Psoas muscle (tissue), 8 donors: Measurements from ENCODE around the gene RNF220. TPM values are rescaled to one million over a fixed set of nuclear protein-coding genes. Genes with fewer than 3 reads are reported as not detected.
A peak's percentile ranks its signal among the peaks of the same experiment; 100 is the strongest.

Experiments used
- ATAC-seq, 4 donors: fragments of 200-7000 bp; cut with Tn5 transposase; one replicate each; pipeline ENCODE4 v1.9.1; 2020; ENCODE audit warnings: moderate library complexity in 3 of 4, mild to moderate bottlenecking in 2 of 4
- DNase-seq, 2 donors: peaks; one replicate each; pipeline ENCODE4 v3.0.0-alpha.2; 2020
- H3K27ac ChIP-seq: fragments of 200-600 bp; one replicate; pipeline ENCODE4 v1.8.0; 2022
- H3K27me3 ChIP-seq, 3 donors: fragments of 200-600 bp in 1 of 3; one replicate each; pipeline versions ENCODE4 v1.6.1 to v1.8.0; 2013 to 2022; ENCODE audit warnings: low read length in 2 of 3, mild to moderate bottlenecking in 2 of 3, moderate library complexity in 1 of 3; ENCODE audit not compliant: insufficient read depth in 3 of 3
- H3K36me3 ChIP-seq, 2 donors: fragments of 200-600 bp in 1 of 2; one replicate each; pipeline versions ENCODE4 v1.6.1 to v1.8.0; 2013 to 2022; ENCODE audit warnings: low read depth in 1 of 2, mild to moderate bottlenecking in 1 of 2, moderate library complexity in 1 of 2; ENCODE audit not compliant: insufficient read depth in 1 of 2
- H3K4me1 ChIP-seq: fragments of 200-600 bp; one replicate; pipeline ENCODE4 v1.8.0; 2022
- H3K4me3 ChIP-seq: fragments of 200-600 bp; one replicate; pipeline ENCODE4 v1.8.0; 2022; ENCODE audit warnings: mild to moderate bottlenecking
- H3K9me3 ChIP-seq: fragments of 200-600 bp; one replicate; pipeline ENCODE4 v1.8.0; 2022
- CTCF ChIP-seq: fragments of 200-600 bp; IDR thresholded peaks from one replicate; pipeline ENCODE4 v1.8.0; 2022; ENCODE audit warnings: antibody characterized with exemption
- WGBS, 3 donors: extraction: QIAGEN DNeasy Blood & Tissue Kit; methylation state at CpG; one replicate each; pipeline versions ENCODE4 v1.1.6 to v1.1.7; 2013; 5-methylcytosine and 5-hydroxymethylcytosine counted together
- intact Hi-C, 2 donors: fragments of 100-400 bp; cut with DNase I; formaldehyde crosslinking; loops; one replicate each; pipeline versions ENCODE4 v1.11.0 to v1.14.2; 2022
- polyA plus RNA-seq, 3 donors: library from polyadenylated mRNA; stranded (reverse); fragments of 200-250 nt; gene quantifications; one replicate each; pipeline ENCODE4 v1.2.3, GENCODE V29; 2013
- total RNA-seq, 4 donors: library from RNA; stranded (reverse); fragmentation: NEBNext Ultra II Directional in 2 of 4; extraction: Animal tissue kit (Norgen Biotek cat#: 25700) in 2 of 4; gene quantifications; one replicate each; pipeline versions ENCODE4 v1.2.1 to v1.2.4, GENCODE V29; 2021 to 2023
- donor health status: healthy with polysubstance abuse.
- donor health status: DM: no; HTN: no; CAD: no; lungs with moderate emphysema.
- donor health status: Bipolar disorder and iron deficiency.
- donor health status: healthy.
- donor health status: DM: yes; HTN: yes; CAD: no.
- donor health status: DM: no; HTN: no; CAD: no.
- donor health status: DM: no; HTN: no; CAD: no.
- donor health status: DM: yes; HTN: yes; CAD: no.

RNF220 gene
- total and polyA plus RNA-seq, 7 donors = 61.1 to 133 (median 75.5) TPM

- H3K4me1 ChIP-seq = peaks cover 18% of the 10 kb centered on the region
- DNase-seq (peak in 1 of 2 donors; percentile 28), ATAC-seq (no peak)
- WGBS, 3 donors = 80 to 88% (median 84%) methylated on average over 8 of the region's 8 CpGs
- no peaks in the 10 kb centered on the region for H3K27me3 ChIP-seq
- H3K9me3 ChIP-seq = no peaks in the 10 kb centered on the region
- no peak for TF ChIP-seq CTCF
- no peak overlapping the region for H3K4me3 ChIP-seq
- intact Hi-C loops = loop anchor here in 1 of 2 donors (10.0 kb wide), 1 partner anchor 436 kb away; the partner anchor contains the start of gene DMAP1
- peaks cover 3 to 55% of the 10 kb centered on the region in 2 donors for H3K36me3 ChIP-seq
- H3K27ac ChIP-seq = no peak overlapping the region
Measured at GRCh38 chr1:44651069-44651468, 246.0 kb downstream of the RNF220 start.

DNA sequence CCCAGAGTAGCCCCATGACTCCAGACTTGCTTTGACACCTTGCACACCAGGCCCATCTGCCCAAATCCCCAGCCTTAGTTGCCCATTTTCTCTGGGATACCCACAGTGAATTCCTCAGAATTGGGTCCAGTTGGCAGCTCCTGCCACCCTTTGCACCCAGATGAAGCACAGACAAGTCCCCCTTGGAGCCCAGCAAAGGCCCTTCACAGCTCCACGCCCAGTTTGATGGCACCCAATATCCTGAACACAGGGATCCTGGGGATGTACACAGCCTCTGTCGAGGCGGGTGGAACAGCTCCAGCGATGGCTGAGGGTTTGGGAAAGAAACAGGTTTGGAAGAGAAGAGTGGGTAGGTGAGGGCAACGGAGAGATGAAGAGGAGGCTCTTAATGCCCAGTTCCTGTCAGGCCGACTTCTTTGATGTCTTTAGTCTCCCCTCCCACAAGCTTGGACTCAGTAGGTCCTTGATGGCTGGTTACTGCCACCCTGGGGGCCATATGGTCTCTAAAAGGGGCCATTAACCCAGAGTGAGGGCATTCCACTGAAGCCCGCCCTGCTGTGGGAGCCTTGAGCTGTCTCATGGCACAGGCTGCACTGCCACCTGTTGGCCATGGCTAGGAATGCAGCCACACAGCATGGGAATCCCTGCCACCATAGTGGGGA, 247.5 kb downstream of the RNF220 start:
- H3K27ac ChIP-seq = no peak overlapping the region
- intact Hi-C loops = loop anchor here (1.0 to 10.0 kb wide), 3 partner anchors 43 to 438 kb away; partner anchors contain the start of gene DMAP1 (in 1 of the 2)
- ATAC-seq (peak; percentile 87 to 91 (median 89)), DNase-seq (peak; percentile 79 to 88)
- WGBS, 3 donors = 41 to 53% (median 46%) methylated on average over 7 of the region's 7 CpGs
- peak; percentile 94 for TF ChIP-seq CTCF
- H3K9me3 ChIP-seq = no peaks in the 10 kb centered on the region
- no peaks in the 10 kb centered on the region for H3K27me3 ChIP-seq
- H3K4me3 ChIP-seq = no peak overlapping the region
- H3K4me1 ChIP-seq = peaks cover 3% of the 10 kb centered on the region
- H3K36me3 ChIP-seq = peaks cover 2 to 48% of the 10 kb centered on the region in 2 donors

DNA sequence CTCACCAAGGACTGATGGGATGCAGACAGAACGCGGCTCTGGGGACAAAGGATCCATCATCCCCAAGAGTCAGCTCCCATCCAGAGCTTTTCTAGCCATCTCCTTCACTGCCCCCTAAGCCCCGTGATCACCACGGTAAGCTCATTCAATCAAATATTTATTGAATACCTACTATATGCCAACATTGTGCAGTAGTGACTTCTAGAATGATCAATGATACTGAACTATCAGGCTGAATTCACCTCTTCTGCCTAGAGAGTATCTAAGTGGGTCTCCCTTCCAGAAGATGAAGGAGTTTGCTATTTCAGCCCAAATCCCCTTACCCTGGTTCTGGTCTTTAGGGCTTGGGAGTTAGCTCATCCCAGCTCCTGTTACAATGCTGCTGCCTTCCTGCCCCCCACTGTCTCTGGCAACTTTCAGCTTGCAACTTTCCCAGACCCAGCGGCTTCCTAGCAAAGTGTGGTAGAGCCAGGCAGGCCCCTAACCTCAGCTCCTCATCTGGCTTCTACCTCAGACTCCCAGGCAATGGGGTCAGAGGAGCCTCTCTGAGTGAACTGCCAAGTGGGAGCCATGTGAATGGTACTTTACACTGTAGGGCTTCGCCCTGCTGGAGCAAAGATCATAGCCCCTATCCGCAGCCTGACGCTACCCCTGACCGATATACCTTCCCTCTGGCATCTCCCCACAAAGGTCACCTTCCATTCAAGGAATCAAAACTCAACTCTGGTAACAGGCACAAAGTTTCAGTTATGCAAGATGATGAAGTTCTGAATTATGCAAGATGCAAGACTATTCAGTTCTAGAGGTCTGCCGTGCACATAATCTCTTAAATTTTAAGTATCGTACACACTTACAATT, 248.3 kb downstream of the RNF220 start:
- Histone ChIP-seq H3K4me3 (no peak overlapping the region), H3K27ac (no peak overlapping the region), H3K9me3 (no peaks in the 10 kb centered on the region), H3K27me3 (no peaks in the 10 kb centered on the region), H3K36me3 (peaks cover 0 to 40% of the 10 kb centered on the region in 2 donors), H3K4me1 (peaks cover 3% of the 10 kb centered on the region)
- intact Hi-C loops = loop anchor here (2.0 to 10.0 kb wide), 2 partner anchors 45 to 439 kb away; partner anchors contain the start of gene DMAP1 (in 1 of the 2)
- ATAC-seq = no peak
- 61 to 63% (median 62%) methylated on average over 11 of the region's 11 CpGs for WGBS, 3 donors
- TF ChIP-seq CTCF = no peak
- no peak for DNase-seq

DNA sequence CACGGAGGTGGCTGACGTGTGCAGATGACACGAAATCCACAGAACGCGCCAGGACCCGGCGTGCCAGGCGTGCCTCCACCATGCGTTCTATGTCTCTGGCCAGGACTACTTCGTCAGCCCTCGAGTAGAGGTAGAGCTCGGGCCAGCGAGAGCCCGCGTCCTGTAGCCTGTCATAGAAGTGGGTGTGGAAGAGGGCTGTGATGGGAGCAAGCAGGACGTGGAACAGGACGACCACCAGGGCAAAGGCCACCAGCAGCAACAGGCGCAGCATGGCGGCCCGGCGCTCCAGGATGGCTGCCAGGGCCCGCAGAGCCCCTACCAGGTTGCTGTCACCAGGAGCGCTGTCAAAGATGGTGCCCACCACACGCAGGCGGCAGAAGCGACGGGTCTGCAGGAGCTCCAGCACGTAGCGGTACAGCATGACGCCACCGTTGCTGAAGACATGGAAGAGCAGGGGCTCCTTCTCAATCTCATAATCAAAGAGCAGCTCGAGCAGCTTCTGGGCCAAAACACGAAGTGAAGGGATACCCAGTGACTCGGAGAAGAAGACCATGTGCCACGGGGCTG, 249.6 kb downstream of the RNF220 start:
- ATAC-seq (no peak), DNase-seq (no peak)
- H3K36me3 ChIP-seq = peaks cover 0 to 27% of the 10 kb centered on the region in 2 donors
- no peaks in the 10 kb centered on the region for H3K9me3 ChIP-seq
- H3K27ac ChIP-seq = no peak overlapping the region
- H3K4me3 ChIP-seq = no peak overlapping the region
- intact Hi-C loops = loop anchor here in 1 of 2 donors (10.0 kb wide), 1 partner anchor 440 kb away; the partner anchor contains the start of gene DMAP1
- peaks cover 3% of the 10 kb centered on the region for H3K4me1 ChIP-seq
- H3K27me3 ChIP-seq = no peaks in the 10 kb centered on the region
- 91 to 94% (median 92%) methylated on average over 35 of the region's 35 CpGs for WGBS, 3 donors
- no peak for TF ChIP-seq CTCF
